K562 (cell line): ENCODE data around the gene GAL3ST3. TPM values are rescaled to one million over a fixed set of nuclear protein-coding genes. Genes with fewer than 3 reads are reported as not detected.

ENCODE experiments used
- BCOR ChIP-seq: fragments of 450-650 bp; IDR thresholded peaks from 2 replicates; pipeline ENCODE4 v1.6.1; 2016
- ELF4 ChIP-seq: fragments of 450-650 bp; formaldehyde crosslinking; IDR thresholded peaks from 2 replicates; pipeline ENCODE4 v1.4.0; 2022; ENCODE audit warnings: missing genetic modification characterization
- MAZ ChIP-seq, 2 experiments: fragments of 450-650 bp in 1 of 2; sonication (generic) in 1 of 2; formaldehyde crosslinking; IDR thresholded peaks in 1 of 2; conservative IDR thresholded peaks in 1 of 2; 2 replicates each; pipeline versions ENCODE4 v1.4.0 to v1.5.0; 2020; ENCODE audit warnings: mild to moderate bottlenecking in 1 of 2, missing genetic modification reagents in 1 of 2
- PCBP2 ChIP-seq: fragments of 200-400 bp; formaldehyde crosslinking; IDR thresholded peaks from 2 replicates; pipeline ENCODE4 v1.6.1; 2018; ENCODE audit warnings: low read length, low read depth, mild to moderate bottlenecking, moderate library complexity; ENCODE audit not compliant: poor library complexity, severe bottlenecking
- PHF20 ChIP-seq: fragments of 450-650 bp; IDR thresholded peaks from 2 replicates; pipeline ENCODE4 v1.6.1; 2018; ENCODE audit not compliant: partially characterized antibody
- RCOR1 ChIP-seq, 2 experiments: IDR thresholded peaks; 2 replicates each; pipeline ENCODE4 v1.6.1; 2012; ENCODE audit warnings: low read depth in 2 of 2, low read length in 2 of 2, borderline replicate concordance in 1 of 2, improper control_type of control experiment in 1 of 2
- RFX1 ChIP-seq: fragments of 450-650 bp; IDR thresholded peaks from 2 replicates; pipeline ENCODE4 v1.6.1; 2016; ENCODE audit warnings: mild to moderate bottlenecking, moderate library complexity
- SAP30 ChIP-seq: fragments of 200-600 bp; sonication (generic); IDR thresholded peaks from 2 replicates; pipeline ENCODE4 v1.6.1; 2012; ENCODE audit warnings: borderline replicate concordance, low read depth, mild to moderate bottlenecking, moderate library complexity, low read length, control low read depth, inconsistent platforms; ENCODE audit not compliant: insufficient read depth, poor library complexity, severe bottlenecking
- SMARCA4 ChIP-seq: fragments of 450-650 bp; IDR thresholded peaks from 2 replicates; pipeline ENCODE4 v1.6.1; 2016
- SRSF3 ChIP-seq: fragments of 200-400 bp; formaldehyde crosslinking; IDR thresholded peaks from 2 replicates; pipeline ENCODE4 v1.6.1; 2016; ENCODE audit warnings: mild to moderate bottlenecking, low read length, moderate library complexity; ENCODE audit not compliant: insufficient read depth
- TARDBP ChIP-seq: fragments of 450-650 bp; IDR thresholded peaks from 2 replicates; pipeline ENCODE4 v1.6.1; 2016
- TEAD1 ChIP-seq, 2 experiments: fragments of 450-650 bp in 1 of 2; sonication (generic) in 1 of 2; formaldehyde crosslinking; IDR thresholded peaks; 2 replicates each; pipeline versions ENCODE4 v1.4.0 to v1.8.0; 2020 to 2022; ENCODE audit warnings: mild to moderate bottlenecking in 2 of 2, missing genetic modification reagents in 1 of 2
- TGIF2 ChIP-seq: sonication (generic); formaldehyde crosslinking; IDR thresholded peaks from 2 replicates; pipeline ENCODE4 v1.8.1; 2022; ENCODE audit warnings: mild to moderate bottlenecking, missing genetic modification reagents, moderate library complexity
- ZFX ChIP-seq: sonication (generic); formaldehyde crosslinking; IDR thresholded peaks from 2 replicates; pipeline ENCODE4 v1.8.0; 2022; ENCODE audit warnings: mild to moderate bottlenecking, missing genetic modification reagents, moderate library complexity
- ZNF589 ChIP-seq: fragments of 200-800 bp; sonication (Bioruptor generic); IDR thresholded peaks from 2 replicates; pipeline ENCODE4 v1.6.1; 2016; ENCODE audit warnings: low read depth, missing genetic modification characterization, missing compliant biosample characterization
- polyA plus RNA-seq, 8 experiments: library from polyadenylated mRNA; depleted of rRNA in 4 of 8; stranded (reverse) in 5 of 8; unstranded in 3 of 8; fragments of >200 nt; fragmentation: Nextera tagmentation in 2 of 8; fragmentation: Illumina TruSeq in 1 of 8; extraction: Ambion mirVana in 2 of 8; extraction: Trizol in 1 of 8; gene quantifications; 2 replicates each; pipeline versions ENCODE4 v1.2.1 to v1.2.3, GENCODE V29; 2011 to 2014; ENCODE audit warnings: inconsistent platforms in 1 of 8, missing spikeins in 1 of 8
- total RNA-seq, 7 experiments: library from RNA; depleted of rRNA in 6 of 7; stranded (reverse); fragments of >200 nt in 6 of 7; fragmentation: Illumina TruSeq in 2 of 7; extraction: Trizol in 2 of 7; gene quantifications; 2 replicates each; pipeline versions ENCODE4 v1.2.1 to v1.2.3, GENCODE V29; 2011 to 2021; ENCODE audit warnings: low replicate concordance in 1 of 7
- TF ChIP-seq, protein P1 (sequence below): IDR thresholded peaks from 2 replicates; pipeline ENCODE4 v1.6.1; 2012; ENCODE audit warnings: low read depth, low read length, improper control_type of control experiment, borderline replicate concordance
- TF ChIP-seq, protein P2 (sequence below): sonication (generic); formaldehyde crosslinking; IDR thresholded peaks from 2 replicates; pipeline ENCODE4 v1.8.0; 2022; ENCODE audit warnings: mild to moderate bottlenecking, missing genetic modification reagents
- TF ChIP-seq, protein P3 (sequence below): sonication (generic); IDR thresholded peaks from 2 replicates; pipeline ENCODE4 v1.6.1; 2016
- TF ChIP-seq, protein P4 (sequence below): conservative IDR thresholded peaks from 2 replicates; pipeline ENCODE4 v1.6.1; 2011; ENCODE audit warnings: low read depth, mild to moderate bottlenecking, low read length; ENCODE audit not compliant: control insufficient read depth

Gene GAL3ST3
- total and polyA plus RNA-seq, 9 of the 15 experiments (the other 6 are each of a cell fraction or from before 2014, with no cell fraction given) = not detected

DNA sequence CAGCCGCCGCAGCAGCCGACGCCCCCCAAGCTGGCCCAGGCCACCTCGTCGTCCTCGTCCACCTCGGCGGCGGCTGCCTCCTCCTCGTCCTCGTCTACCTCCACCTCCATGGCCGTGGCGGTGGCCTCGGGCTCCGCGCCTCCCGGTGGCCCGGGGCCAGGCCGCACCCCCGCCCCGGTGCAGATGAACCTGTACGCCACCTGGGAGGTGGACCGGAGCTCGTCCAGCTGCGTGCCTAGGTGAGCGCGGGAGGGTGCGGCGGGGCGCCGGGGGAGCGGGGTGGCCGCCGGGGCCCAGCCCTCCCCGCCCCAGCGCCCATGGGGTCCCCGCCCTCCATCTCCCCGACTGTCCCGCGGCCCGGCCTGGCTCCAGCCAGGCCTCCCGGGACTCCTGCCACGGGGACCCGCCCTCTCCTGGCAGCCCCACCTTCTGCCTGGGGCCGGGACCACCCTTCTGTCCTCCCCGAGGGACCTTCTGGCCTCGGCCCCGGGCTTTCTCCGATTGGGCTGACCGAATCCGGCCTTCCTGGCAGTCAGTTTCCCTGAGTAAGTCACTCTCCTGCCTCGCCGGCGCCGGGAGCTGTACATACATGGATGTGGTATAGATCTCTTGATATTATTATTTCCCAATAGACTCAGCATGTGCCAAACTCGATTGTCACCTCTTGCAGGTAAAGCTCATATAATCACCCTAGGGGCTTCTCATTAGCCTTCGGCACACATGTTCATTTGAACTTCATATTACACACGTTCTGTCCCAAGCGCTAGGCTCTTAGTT, 21.8 kb upstream of the GAL3ST3 start (continued):
- TF ChIP-seq, protein P1, sequence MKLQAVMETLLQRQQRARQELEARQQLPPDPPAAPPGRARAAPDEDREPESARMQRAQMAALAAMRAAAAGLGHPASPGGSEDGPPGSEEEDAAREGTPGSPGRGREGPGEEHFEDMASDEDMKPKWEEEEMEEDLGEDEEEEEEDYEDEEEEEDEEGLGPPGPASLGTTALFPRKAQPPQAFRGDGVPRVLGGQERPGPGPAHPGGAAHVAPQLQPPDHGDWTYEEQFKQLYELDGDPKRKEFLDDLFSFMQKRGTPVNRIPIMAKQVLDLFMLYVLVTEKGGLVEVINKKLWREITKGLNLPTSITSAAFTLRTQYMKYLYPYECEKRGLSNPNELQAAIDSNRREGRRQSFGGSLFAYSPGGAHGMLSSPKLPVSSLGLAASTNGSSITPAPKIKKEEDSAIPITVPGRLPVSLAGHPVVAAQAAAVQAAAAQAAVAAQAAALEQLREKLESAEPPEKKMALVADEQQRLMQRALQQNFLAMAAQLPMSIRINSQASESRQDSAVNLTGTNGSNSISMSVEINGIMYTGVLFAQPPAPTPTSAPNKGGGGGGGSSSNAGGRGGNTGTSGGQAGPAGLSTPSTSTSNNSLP = no peak
- TF ChIP-seq RCOR1 (IDR thresholded peaks at IDR 0.05; ENCODE audit: borderline replicate concordance in 1 of 2, low read depth in 2 of 2, low read length in 2 of 2) = no peak
- TF ChIP-seq MAZ (CRISPR knock-in tag; conservative IDR thresholded peaks at IDR 0.05 in 1 of 2, IDR thresholded peaks at IDR 0.05 in 1 of 2) = peak in 1 of 2 experiments; percentile 48; a peak in 2 of 4 replicates
- no peak for TF ChIP-seq ELF4 (CRISPR knock-in tag)
- TF ChIP-seq PCBP2 = no peak
- peak; percentile 14 for TF ChIP-seq PHF20
- peak; percentile 41 for TF ChIP-seq SAP30
- peak; percentile 50 for TF ChIP-seq ZFX
- TF ChIP-seq BCOR = no peak
- TF ChIP-seq, protein P2, sequence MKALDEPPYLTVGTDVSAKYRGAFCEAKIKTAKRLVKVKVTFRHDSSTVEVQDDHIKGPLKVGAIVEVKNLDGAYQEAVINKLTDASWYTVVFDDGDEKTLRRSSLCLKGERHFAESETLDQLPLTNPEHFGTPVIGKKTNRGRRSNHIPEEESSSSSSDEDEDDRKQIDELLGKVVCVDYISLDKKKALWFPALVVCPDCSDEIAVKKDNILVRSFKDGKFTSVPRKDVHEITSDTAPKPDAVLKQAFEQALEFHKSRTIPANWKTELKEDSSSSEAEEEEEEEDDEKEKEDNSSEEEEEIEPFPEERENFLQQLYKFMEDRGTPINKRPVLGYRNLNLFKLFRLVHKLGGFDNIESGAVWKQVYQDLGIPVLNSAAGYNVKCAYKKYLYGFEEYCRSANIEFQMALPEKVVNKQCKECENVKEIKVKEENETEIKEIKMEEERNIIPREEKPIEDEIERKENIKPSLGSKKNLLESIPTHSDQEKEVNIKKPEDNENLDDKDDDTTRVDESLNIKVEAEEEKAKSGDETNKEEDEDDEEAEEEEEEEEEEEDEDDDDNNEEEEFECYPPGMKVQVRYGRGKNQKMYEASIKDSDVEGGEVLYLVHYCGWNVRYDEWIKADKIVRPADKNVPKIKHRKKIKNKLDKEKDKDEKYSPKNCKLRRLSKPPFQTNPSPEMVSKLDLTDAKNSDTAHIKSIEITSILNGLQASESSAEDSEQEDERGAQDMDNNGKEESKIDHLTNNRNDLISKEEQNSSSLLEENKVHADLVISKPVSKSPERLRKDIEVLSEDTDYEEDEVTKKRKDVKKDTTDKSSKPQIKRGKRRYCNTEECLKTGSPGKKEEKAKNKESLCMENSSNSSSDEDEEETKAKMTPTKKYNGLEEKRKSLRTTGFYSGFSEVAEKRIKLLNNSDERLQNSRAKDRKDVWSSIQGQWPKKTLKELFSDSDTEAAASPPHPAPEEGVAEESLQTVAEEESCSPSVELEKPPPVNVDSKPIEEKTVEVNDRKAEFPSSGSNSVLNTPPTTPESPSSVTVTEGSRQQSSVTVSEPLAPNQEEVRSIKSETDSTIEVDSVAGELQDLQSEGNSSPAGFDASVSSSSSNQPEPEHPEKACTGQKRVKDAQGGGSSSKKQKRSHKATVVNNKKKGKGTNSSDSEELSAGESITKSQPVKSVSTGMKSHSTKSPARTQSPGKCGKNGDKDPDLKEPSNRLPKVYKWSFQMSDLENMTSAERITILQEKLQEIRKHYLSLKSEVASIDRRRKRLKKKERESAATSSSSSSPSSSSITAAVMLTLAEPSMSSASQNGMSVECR (CRISPR knock-in tag) = 0 out of 2 replicates have a peak, but pooled peaks have one; percentile 31
- TF ChIP-seq SMARCA4 = 0 out of 2 replicates have a peak, but pooled peaks have one; percentile 14
- no peak for TF ChIP-seq TARDBP
- TF ChIP-seq TEAD1 (CRISPR knock-in tag; IDR thresholded peaks at IDR 0.05) = no peak
- TF ChIP-seq, protein P3, sequence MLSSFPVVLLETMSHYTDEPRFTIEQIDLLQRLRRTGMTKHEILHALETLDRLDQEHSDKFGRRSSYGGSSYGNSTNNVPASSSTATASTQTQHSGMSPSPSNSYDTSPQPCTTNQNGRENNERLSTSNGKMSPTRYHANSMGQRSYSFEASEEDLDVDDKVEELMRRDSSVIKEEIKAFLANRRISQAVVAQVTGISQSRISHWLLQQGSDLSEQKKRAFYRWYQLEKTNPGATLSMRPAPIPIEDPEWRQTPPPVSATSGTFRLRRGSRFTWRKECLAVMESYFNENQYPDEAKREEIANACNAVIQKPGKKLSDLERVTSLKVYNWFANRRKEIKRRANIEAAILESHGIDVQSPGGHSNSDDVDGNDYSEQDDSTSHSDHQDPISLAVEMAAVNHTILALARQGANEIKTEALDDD = no peak
- no peak for TF ChIP-seq RFX1
- TF ChIP-seq ZNF589 (CRISPR knock-in tag) = no peak
- TF ChIP-seq SRSF3 = no peak
- TF ChIP-seq, protein P4, sequence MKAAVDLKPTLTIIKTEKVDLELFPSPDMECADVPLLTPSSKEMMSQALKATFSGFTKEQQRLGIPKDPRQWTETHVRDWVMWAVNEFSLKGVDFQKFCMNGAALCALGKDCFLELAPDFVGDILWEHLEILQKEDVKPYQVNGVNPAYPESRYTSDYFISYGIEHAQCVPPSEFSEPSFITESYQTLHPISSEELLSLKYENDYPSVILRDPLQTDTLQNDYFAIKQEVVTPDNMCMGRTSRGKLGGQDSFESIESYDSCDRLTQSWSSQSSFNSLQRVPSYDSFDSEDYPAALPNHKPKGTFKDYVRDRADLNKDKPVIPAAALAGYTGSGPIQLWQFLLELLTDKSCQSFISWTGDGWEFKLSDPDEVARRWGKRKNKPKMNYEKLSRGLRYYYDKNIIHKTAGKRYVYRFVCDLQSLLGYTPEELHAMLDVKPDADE = 0 out of 2 replicates have a peak, but pooled peaks have one; percentile 18
- TF ChIP-seq TGIF2 = no peak
